Activated CD8-positive, alpha-beta memory T cell treated with anti-CD3 and anti-CD28 coated beads, Interleukin-2, amount 50 U/mL, for 48 hours (primary cell): ENCODE measurements around the gene SKAP1.
"Not testable (repeated sequence)": the region's sequence is repeated elsewhere in the genome, so short reads cannot be mapped to it uniquely, and the experiment has no call there.

Source experiments
- DNase-seq: peaks from one replicate; pipeline ENCODE4 v3.0.0-alpha.2; 2020

SKAP1 gene

GRCh38 chr17:48240122-48240521 is 189.9 kb downstream of the SKAP1 start:
- DNase-seq = no peak

GRCh38 chr17:48239603-48239995 is 190.4 kb downstream of the SKAP1 start:
- DNase-seq = no peak

GRCh38 chr17:48238933-48239602 is 190.9 kb downstream of the SKAP1 start:
- DNase-seq = no peak

DNA sequence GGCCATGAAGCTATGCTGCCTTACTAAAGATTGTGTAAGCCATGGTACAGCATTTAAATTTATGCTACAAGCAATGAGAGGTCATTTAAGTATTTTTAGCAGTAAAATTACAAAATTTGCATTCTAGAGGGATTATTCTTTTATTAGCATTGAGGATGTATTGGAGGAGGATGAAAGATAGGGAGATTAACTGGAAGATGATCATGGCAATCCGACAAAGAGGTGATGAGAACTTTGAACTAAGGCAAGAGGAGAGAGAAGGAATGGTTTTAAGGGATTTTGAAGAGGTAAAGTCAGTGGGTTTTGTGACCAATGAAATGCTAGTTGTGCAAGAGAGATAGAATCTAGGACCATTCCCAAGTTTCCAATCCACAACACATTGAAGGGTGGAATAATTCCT is 192.6 kb downstream of the SKAP1 start:
- no peak for DNase-seq

DNA sequence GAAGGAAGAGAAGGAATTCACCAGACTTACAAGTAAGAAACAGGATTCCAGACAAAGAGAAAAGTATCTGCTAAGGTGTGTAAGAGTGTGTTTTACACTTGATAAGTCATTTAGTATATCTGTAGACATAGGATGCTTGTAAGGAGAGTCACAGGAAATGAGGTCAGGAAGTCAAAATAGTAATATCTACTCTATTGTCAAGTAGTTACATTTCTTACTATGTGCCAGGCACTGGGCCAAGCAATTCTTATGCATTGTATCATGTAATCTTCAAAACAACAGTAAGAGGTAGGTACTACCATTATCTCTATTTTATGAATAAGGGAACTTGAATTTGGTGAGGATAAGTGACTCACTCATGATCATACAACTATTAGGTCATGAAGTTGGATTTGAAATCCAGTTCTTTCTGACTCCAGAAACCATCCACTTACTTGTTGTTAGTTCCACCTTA is 193.3 kb downstream of the SKAP1 start:
- no peak for DNase-seq

DNA sequence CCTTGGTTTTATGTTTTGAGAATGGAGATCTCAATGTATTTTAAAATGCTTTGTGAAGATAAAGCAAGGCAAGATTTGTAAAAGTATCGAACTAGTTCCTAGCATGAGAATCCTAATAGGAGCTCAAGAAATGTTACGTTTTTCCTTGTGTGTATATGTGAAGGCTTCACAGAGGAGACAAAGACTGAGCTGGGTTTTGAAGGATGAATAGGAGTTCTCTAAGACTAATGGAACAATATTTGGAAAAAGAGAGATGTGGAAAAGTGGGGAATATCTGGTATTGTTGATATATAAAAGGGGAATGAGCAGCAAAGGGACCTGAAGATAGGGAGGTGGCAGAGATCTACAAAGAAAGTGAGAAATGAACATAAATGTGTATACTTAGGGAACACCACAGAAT is 195.1 kb downstream of the SKAP1 start:
- DNase-seq = no peak

DNA sequence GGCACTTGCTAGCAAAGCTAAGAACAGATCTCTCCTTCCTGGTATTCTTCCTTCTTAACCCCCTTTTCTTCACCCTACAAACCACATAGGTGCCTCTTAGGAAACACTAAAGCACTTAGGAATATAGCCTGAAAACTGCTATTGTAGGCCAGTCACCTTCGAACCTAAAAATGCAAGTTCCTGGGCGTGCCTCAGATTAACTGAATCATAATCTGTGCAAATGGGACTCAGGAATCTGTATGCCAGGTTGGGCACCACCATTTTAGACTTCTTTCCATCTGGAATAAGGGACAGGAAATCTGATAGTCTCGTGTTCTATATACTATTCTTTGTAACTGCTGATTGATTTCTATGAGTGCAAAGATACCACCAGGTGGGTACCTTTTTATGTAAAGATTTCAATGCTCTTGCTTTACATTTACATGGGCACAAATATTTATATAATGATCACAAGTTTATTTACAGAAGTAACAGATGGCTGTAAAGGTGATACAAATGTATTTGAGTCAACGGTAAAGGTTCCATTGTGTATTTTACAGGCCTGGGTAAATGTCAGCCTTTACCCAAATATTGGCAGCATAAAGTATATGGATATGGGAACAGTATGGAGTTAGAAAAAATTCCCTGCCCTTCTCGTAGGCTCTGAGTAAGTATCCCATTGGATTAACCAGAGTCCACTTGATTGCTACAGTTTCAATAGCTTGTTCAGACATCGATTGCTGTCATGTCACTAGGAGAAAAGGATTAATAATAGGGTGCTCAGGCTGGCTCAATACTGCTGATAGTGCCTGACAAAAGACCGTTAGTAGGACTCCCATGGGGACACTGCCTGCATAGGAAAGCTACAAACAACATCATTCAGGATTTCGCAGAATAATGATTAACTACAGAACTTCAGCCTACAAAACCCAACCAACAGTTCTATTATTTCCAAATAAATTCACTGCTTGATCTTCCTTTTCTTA is 197.7 kb downstream of the SKAP1 start:
- DNase-seq = no peak

DNA sequence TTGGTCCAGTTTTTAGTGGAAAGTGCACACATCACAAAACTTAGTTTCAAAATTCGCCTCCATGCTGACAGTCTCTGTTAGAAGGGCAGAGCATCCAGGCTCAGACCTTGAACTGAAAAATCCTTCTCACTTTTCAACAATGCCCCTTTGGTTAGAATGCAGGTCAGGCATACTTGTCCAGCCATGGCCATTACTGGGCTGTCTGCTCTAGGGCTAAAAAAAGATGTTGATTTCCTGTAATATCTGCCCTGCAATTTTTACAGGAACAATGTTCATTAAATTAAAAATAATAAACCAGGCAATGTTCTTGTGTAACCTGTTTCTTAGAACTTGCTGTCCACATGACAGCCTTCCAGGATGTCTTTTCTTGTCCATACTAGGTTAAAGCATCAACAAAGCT is 200.1 kb downstream of the SKAP1 start:
- DNase-seq = no peak

DNA sequence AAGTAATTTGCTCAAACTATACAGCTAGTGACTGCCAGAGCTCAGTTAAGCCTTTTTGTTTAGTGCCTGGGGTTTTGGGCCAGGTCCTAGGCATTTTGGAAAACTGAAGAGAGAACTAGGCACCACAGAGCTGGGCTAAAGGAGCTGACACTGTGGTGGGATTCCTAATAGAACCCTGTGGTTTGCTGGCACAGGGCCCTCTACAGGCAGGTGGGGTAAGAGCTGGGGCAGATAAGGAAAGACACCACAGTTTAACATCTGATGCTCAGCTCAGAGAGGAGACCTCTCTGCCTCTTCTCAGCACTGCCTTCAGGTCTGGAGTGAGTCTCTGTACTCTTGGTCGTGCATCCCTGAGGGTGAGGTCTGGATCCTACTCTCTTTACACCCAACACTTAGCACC is 201.3 kb downstream of the SKAP1 start:
- no peak for DNase-seq

DNA sequence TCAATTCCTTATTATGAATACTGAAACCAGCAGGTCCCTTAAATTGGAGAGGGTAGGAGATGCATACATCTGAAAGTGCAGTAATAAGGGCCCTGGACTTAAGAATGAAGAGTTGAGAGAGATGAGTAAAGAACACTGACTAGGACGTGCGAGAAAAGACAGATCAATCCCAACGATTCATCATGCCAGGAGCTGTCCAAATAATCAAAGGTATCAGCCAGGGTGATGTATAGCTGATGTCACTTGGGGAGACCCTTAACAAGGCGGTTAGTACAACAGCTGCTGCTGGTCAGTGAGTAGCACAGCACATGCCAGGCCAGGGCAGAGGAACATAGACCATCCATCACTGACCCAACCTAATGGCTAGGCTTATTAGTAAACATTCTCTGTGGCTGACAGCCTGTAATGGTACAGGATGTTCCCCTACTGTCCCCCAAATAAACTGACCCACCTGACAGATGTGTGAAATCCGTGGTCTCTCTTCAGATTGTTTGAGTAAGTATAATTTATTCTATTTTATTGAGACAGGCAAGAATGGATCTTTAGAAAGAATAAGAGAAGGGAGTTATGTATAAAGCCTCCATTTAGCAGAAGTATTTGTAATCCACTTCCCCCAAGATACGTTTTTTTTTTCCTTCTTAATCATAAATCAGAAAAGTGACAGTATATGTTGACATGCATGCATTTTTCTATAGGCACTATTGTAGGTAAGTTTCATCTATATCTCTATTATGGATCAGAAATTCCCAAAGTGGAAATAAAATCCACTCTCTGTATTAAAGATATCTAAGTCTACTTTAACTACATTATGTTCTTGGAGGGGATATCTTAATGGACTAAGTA is 204.1 kb downstream of the SKAP1 start:
- no peak for DNase-seq

DNA sequence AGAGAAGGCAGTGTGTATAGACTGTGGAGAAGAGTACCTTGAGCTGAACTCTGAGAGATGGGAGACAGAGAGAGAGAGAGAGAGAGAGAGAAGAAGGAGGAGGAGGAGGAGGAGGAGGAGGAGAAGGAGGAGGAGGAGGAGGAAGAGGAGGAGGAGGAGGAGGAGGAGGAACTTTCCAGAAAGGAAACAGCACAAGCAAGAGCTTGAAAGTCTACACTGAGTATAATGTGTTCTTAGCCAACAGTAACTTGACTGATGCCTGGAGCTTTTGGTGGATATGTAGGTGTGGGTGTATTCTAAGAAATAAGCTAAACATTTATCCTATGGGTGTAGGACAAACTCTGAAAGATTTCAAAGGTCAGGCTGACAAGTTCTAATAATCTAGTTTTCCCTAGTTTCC is 206.1 kb downstream of the SKAP1 start:
- DNase-seq = no peak

DNA sequence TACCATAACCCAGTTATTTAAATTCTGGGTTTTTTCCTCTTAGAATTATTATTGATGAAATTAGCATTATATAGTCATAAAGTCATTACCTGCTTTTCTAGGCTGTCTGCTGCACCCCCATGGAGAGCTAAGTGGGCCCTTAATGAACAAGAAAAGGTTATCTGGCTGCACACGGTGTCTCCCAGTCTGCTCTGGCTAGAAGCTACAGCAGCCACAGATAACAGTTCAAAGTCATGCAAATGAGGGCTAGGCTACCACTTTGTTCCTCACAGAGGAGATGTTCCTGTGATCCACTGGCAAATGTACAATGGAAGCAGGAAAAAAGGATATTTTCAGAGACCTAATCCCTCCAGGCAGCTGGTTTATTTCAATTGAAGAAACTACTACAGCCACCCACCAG is 210.4 kb downstream of the SKAP1 start:
- no peak for DNase-seq

DNA sequence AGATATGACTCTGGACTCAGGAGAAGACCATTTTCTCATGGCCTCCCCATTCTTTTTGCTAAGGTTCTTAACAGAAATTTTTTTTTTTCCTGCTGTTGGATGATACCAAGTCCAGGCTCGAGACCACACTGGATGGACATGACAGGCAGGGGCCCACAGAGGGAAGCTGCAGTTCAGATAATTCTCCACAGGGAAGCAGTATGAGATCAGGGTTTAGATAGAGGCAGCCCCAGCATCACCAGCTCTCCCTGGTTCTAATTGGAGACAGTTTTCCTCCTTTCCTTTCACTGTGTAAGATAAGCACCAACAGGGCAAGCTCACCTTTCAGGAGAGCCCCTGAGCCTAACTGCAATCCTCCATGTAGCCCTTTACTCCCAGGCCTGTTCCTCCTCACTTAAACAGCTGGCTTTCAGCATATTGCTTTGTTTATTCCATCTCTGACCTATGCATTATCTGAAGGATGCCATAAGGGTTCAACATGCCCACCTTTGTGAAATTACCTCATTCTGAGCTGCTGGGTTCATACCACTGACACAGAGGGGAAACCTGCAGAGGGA is 214.4 kb downstream of the SKAP1 start:
- DNase-seq = no peak

GRCh38 chr17:48213797-48214196 is 216.2 kb downstream of the SKAP1 start:
- DNase-seq = no peak

- no peak for DNase-seq
Measured at GRCh38 chr17:48211787-48212186, 218.2 kb downstream of the SKAP1 start.

DNA sequence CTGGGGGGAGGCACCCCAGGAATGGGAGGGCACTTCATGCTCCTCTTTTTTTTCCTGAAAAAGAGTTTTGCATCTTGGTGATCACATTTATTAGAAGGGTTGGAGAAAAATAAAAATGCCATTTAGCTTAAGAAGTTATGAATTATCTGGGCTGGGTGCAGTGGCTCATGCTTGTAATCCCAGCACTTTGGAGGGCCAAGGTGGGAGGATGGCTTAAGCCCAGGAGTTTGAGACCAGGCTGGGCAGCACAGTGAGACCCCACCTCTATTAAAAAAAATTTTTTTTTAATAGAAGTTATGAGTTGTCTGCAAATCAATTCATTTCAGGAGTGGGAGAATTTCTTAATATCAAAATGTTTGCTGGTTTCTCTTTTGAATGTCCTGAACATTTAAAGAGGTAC is 219.0 kb downstream of the SKAP1 start:
- DNase-seq = no peak

DNA sequence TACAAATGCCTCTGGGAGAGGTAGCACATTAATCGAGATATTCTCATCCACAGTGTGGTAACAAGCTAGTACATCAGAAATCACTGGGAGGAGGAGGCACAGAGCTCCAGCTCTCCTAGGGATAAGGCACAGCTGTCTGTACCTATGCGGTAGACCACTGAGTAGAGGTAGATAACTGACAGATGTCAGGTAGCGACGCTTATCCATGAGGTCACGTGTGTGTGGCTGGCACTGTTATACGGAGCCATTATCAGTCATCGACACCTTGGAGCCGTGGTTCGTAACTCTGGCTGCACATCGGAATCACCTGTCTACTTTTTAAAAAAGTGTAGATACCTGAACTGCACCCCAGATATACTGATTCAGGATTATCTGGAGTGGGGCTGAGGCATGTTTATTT is 220.0 kb downstream of the SKAP1 start:
- DNase-seq = no peak

DNA sequence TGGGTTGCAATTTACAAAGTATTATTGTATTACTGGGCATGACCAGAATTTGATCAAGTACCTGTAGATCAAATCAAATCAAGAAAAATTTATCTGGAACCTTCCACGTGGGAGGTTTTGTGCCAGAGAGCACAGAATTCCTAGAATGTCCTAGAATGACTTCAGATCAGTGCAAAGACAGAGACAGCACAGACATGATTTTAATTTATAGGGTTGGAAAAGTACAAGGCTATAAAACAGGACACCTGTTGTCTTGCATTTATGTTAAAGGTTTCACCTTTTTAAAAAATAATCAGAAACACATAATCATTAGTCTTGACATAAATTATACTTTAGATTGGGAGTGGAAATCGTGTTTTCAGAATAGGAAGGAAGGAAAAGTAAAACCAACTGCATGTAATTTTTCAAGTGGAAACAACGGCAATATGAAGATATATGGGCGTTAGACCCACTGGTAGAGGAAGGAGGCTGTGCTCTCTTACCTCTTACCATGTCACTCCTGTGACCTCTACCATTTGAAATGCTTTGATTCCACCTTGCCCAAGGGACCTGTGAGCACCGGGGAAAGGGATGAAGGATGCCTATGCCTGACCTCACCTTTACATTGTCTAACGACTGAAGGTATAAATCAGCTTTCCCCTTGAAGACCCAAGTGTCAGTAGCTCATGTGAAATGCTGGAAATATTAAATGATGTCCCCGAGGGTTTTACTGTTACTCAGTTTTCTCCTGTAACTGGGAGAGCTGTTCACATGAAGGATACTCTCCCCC is 222.1 kb downstream of the SKAP1 start:
- DNase-seq = no peak

DNA sequence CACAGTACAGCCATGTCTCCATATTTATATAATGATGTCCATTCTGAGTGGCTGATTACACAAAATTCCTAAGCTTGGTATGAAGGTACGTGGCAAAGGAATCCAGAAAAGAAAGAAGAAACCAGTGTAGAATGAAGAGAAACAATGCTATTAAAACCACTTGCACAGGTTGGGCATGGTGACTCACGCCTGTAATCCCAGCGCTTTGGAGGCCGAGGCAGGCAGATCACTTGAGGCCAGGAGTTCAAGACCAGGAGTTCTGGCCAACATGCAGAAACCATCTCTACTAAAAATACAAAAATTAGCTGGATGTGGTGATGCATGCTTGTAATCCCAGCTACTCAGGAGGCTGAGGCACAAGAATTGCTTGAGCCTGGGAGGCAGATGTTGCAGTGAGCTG is 223.0 kb downstream of the SKAP1 start:
- not testable (repeated sequence) for DNase-seq

GRCh38 chr17:48202959-48203358 is 227.1 kb downstream of the SKAP1 start:
- DNase-seq = no peak

- DNase-seq = no peak
Measured at GRCh38 chr17:48198950-48199541, 231.0 kb downstream of the SKAP1 start.

DNA sequence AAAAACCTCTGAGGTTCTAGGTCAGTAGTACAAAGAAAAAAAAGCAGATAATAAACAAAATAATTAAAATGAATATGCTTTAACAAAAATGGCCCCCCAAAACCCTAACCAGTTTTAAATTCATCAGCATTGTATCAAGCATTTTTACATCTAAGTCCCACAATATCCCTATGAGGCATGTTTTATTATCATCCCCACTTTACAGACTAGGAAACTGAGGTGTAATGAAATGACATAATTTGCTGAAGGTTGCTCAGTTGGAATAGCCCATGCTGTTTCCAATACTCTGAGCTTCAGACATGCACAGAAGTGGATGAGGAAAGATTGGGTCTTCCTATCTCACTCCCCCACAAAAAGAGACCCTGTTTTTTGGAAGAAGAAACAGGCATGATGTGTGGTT is 234.1 kb downstream of the SKAP1 start:
- DNase-seq = no peak
